HG02623 (cell line): ENCODE data around the gene AVL9.

Experiments used
- ATAC-seq: cut with Tn5 transposase; IDR thresholded peaks from one replicate; pipeline ENCODE4 v1.9.1; 2021; ENCODE audit warnings: moderate library complexity; ENCODE audit not compliant: unreplicated experiment

AVL9 gene

DNA sequence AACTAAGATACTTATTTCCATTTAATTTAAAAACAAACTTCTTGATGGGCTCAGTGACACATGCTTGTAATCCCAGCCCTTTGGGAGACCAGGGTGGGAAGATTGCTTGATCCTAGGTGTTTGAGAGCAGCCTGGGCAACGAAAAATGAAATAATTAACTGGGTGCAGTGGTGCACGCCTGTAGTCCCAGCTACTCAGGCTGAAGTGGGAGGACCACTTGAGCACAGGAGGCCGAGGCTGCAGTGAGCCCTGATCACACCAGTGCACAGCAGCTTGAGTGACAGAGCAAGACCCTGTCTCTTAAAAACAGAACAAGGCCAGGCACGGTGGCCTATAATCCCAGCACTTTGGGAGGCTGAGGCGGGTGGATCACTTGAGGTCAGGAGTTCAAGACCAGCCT lies 37.4 kb downstream of the AVL9 start:
- no peak for ATAC-seq

DNA sequence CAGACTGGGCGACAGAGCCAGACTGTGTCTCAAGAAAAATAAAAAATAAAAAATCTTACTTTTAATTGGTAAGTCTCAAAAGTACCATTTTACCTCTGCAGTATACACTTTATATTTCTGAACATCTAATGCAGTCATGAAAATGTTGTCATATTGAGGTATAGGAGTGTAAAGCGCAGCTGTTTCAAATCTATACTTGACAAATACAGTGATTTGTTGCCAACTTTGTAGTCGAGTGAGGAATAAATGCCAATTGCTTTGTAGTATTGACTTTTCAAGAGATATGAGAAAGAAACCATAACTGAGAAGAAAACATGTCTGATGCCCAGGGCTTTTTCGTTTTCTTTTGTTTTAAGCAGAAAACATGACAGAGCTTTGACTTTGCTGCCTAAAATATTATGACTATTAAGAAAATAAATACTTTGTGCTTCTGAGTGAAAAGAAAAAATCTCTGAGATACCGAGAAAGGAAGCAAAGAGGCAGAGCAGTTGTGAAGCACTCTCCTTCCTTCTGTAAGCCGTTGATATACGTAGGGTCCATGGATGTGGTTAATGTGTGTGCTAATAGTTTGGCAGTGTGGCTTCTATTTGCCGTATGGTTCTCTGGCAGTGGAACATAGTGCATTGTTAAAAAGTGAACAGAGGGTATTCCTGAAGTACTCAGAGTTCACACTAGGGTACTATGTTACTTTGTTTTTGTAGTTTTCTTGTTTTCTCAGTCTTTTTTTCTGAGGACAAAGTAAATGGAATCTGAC lies 38.2 kb downstream of the AVL9 start:
- ATAC-seq, result no peak

DNA sequence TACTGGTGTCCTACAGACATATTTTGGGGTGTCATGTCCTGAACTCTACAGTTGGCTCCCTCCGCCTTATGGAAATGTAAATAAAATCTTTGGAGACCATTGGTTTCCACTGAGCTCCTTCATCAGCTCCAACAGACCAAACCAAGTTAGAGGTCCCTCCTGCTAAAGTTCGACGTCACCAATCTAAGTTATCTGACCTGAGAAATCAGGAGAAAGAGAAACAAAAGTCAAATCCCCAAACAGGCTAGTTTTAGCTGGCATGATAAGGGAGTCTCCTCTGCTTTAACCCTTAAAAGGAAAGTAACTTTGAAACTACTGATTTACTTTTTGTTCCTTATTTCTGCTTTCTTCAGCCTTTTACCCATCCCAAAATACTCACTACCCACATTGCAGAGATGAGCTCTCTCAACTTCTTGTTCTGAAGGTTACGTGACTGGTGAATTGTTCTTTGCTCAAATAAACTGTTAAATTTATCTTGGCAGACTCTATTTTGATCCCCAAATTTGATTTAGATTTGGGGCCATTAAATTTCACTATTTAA lies 39.9 kb downstream of the AVL9 start:
- ATAC-seq, result no peak

DNA sequence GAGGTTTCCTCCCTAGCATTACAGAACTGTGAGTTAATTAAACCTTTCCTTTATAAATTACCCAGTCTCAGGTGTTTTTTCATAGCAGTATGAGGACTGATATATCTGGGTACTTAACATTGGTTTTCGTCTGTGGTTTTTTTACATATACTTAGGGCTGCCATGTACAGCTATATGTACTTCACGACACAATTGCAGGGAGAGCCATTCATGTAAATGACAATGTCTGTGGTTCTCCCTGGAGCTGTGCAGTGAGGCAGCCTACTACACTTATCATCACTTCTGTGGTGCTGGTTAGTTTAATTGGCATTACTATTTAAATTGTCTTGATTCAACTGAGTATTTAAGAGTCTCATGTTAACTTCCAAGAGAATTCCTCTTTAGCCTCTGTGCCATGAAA lies 40.7 kb downstream of the AVL9 start:
- ATAC-seq, result no peak

DNA sequence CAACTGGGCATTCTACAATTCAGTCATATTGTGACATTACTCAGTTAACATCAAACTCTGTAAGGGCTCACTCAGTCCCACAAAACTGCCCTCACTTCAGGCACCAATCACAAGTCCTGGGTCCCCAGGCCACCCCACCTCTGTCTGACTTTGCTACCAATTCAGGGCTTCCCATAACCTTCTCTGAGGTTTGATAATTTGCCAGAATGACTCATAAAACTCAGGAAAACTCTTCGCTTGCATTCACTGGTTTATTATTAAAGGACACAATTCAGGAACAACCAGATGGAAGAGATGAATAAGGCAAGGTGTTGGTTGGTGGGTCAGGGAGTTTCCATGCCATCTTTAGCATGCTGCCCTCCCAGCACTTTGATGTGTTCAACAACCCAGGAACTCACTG lies 41.3 kb downstream of the AVL9 start:
- no peak for ATAC-seq

DNA sequence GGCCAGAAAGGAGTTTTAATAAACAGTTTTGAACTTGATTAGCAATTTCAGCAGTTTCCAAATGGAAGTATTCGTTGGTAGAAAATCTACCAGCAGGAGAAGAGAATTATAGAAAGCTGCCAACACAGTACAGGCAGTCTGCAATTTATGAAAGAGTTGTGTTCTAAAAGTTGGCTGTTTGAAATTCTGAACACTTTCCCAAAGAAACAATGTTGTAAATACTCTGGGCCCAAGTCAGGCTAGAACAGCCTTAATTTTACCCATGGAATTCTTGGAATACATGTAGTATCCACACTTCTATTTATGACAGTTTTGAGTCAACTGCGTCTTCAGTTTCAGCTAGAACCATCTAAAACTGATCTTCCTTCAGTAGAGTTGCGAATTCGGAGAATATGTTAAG lies 42.5 kb downstream of the AVL9 start:
- ATAC-seq, result no peak

DNA sequence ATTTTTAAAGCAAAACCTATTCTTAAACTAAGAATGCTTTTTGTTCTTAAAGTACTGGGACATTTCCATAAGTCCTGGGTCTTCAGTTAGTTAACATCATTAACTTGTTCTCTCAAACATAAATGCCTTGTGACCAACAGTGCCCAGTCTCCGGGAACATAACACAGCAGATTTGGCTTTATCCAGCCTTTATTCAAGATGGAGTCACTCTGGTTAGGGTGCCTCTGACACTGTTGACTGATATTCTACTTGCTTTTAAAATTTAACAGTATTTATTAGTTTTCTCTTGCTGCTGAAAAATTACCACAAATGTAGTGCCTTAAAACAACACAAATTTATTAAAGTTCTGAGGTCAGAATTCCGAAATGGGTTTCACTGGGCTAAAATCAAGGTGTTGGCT lies 44.1 kb downstream of the AVL9 start:
- no peak for ATAC-seq

DNA sequence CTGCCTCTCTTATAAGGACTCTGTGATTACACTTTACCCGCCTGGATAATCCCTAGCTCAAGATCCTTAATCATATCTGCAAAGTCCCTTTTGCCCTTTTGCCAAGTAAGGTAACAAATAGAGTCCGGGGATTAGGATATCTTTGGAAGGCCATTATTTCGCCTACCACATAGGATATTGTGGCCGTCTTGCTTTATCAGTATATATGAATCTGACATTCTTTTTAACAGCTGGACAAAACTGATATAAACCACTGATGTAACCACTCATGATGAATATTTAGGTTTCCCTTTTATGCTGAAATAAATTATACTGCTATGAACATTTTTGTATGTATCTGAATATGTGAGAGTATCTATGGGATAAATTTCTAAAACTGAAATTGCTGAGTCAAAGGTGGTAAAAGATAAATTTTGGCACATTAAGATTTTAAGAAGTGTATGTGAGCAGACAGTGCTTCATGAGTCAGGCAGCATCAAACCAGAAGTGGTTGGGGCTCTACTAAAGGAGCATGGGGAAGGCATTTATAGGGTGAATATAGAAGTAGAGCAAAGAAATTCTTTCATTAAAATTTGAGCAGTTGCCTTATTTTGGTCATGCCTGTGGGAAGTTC lies 44.7 kb downstream of the AVL9 start:
- ATAC-seq, result no peak

DNA sequence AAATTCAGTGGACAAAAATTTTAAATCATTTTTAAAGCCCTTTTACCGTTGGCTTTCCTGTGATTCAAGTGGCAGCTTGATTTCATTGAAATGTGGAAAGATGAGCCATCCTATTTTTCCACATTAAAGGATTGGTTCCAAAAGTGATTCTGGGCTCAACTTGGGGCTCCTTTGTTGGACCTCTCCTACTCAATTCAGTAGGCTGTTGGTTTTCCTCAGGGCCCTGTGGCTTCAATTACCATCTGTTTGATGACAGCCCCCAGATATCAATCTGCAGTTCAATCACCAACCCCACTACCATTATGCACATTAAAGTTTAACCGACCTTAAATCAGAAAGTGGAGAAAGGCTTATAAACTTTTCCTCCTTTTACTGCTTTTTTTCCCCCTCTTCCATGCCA lies 47.3 kb downstream of the AVL9 start:
- ATAC-seq, result no peak

DNA sequence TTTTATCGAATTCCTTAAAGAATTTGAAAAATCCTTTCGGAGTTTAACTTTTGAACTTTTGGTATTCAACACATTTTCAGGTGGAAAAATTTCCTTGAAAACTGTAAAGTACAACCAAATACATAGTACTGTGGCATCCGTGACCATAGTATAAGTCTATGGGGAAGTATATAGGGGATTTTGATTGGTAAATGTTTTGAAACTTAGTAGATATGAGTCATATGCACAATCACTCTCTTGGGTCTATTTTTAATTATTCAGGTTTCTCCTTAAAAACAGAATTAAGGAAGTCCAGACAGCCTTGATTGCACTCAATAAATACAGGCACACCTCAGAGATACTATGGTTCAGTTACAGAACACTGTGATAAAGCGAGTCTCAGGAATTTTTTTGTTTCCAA lies 64.2 kb downstream of the AVL9 start:
- no peak for ATAC-seq

DNA sequence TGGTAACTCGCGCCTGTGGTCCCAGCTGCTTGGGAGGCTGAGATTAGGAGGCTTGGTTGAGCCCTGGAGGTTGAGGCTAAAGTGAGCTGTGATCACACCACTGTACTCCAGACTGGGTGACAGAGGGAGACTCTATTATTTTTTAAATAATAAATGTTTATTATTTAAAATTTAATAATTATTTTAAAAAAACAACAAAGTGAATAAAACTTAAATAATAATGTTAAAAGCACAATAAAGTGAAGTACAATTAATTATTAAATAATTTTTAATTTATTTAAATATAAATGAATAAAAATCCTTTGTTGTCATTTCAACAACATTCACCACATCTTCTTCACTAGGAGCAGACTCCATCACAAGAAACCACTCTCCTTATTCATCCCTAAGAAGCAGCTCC lies 64.8 kb downstream of the AVL9 start:
- no peak for ATAC-seq

DNA sequence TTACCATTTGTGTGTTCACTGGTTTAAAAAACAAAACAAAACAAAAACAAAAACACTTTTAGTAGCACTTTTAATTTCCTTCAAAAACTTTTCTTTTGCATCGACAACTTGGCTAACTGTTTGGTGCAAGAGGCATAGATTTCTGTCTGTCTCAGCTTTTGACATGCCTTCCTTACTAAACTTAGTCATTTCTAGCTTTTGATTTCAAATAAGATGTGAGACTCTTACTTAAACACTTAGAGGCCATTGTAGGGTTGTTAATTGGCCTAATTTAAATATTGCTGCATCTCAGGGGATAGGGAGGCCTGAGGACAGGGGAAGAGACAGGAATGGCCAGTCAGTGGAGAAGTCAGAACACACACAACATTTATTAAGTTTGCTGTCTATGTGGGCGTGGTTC lies 66.3 kb downstream of the AVL9 start:
- ATAC-seq, result no peak

DNA sequence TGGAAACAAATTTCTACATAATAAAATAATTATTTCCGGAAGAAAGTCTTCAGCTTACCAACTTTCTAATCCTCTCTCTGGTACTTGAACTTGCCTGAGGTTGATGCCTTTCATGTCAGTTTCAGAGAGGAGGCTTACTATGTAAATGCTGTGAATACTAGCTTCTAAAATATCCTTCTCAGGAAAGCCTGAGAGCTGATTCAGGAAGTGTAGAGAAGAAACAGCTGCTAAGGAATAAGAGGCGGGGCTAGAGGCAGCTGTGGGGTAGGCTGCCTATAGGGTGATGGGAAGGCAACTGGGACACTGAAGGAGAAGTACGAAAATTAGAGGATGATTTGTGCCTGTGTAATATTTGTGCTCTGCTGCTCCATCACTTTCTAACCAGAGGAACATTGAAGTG lies 69.3 kb downstream of the AVL9 start:
- ATAC-seq, result no peak

DNA sequence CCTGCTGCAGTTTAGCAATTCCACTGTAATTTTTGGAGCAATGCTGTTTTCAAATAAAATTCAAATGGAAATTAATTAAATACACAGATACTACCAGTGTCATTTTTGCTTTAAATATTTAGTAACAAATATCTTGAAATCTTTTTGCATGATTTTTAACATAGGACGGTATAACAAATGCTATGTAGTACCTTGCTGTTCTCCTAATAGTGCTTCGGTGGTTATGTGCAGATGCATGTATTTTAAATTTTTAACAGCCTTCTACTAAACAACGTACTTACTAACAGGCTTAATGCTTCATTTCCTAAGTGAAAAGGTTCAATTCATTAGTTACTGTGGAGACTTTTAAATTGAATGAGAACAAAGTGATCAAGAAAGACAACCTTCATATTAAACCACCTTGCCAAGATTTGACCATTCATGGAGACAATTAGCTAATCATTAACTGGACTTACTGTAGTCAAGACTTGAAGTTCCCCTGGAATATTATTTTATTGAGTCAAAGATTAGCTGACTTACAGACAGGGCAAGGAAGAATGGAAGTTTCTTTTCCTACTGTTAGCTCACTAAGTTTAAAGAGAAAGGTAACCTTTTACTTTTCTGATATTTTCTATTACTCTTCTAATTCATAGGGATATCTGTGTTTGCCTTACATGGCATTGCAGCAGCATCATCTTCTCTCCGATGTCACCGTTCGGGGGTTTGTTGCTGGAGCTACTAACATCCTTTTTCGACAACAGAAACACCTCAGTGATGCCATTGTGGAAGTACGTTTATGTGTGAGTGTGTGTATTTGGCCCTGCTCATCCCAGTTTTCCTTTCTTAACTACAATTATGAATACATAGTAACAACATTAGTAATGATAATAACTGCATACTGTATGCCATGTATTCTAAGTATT lies 74.3 kb downstream of the AVL9 start:
- no peak for ATAC-seq

DNA sequence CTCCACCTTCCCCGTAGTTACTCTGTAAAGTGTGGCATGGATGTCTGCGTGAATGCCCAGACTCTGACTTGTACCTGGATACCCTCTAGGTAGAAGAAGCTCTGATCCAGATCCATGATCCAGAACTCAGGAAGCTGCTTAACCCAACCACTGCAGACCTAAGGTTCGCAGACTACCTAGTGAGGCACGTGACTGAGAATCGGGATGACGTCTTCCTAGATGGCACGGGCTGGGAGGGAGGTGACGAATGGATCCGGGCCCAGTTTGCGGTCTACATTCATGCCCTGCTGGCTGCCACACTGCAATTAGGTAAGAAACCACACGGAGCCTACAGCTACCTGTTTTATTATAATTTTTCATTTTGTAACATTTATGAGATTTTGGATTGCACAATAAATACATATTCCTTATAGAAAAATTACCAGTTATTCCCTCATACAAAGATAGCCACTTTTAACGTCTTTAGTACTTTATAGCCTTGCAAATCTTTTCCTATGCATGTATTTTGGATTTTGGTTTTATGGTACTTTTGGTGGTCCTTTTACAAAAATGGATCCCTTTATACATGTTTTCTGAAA lies 77.9 kb downstream of the AVL9 start:
- no peak for ATAC-seq

DNA sequence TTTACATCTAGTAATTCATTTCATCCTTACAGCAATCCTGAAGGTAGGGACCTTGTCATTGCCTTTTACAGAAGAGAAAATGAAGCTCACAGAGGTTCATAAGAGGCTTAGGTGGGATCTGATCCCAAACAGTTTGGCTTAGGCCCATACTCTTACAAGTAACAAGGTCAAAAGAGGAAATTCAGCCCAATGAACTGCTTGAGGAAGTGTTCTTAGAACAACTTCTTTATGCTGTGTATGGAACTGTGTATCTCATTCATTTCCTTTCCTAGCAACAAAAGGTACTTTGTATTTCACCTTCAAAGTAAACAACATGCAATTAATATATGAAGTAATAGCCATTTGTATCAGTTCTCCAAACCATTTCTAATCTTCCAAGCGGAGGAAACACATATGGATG lies 79.3 kb downstream of the AVL9 start:
- ATAC-seq, result no peak

DNA sequence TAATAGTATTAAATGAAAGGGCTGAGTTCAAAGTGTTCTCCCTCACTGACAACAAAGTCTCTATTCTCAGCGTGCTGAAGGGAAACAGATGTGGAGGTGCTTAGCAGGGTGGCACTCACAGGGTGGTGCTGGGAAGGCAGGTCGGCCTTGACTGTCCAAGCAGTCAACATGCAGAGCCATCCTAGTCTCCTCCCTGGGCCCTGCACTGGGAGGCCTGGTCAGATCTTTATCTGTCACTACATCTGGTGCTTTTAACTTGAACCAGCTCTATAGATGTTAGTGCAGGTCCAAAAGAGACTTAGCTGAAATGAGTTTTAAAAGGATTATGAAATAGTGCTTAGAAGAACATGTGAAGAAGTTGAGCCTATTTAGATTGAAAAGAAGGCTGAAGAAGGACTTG lies 82.1 kb downstream of the AVL9 start:
- no peak for ATAC-seq

DNA sequence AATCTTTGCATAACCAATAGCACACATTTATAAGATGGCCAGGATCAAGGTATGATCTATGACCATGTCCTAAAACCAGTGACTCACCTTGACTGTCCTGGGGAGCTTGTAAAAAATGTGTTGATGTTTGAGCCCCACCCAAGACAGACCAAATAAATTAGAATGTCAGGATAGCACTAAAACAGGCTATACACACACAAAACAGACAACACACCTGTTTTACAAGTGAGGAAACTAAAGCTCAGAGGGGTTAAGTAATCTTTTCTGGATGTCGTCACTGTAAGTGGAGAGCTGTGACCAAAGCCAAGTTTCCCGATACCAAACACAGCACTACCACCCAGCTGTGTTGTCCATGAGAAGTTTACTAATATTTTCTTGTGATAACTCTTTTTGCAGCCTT lies 84.5 kb downstream of the AVL9 start:
- no peak for ATAC-seq

DNA sequence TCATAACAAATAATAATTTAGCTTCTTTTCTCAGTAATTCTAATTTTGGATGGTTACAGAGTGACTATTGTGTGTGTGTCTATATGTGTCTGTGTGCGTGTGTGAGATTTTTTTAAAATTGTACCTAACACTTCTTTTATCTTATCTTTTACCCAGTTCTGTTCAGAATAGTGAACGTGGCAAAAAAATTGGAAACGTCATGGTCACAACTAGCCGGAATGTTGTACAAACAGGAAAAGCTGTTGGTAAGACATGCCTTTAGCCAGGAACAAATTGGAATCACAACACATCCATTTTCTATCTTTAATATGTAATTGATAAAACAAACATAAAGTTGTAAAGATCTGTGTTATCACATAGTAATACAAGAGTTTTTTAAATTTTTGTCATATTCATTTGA lies 85.4 kb downstream of the AVL9 start:
- ATAC-seq, result no peak

DNA sequence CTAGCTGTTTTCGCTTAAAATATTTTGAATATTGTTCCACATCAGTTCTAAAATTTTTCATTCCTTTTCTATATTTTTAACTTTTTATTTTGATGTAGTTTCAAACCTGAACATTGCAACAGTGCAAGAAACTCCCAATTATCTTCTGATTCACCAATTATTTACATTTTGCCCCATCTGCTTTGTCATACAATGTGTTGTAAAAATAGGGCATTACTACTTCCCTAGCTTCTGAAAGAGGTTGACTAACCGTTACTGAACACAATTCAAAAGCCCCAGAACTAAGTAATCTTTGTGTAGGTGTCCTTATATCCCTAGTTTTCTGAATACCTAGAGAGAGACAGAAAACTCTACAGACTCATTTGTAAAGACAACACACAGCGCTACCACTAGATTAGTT lies 86.7 kb downstream of the AVL9 start:
- ATAC-seq, result no peak

DNA sequence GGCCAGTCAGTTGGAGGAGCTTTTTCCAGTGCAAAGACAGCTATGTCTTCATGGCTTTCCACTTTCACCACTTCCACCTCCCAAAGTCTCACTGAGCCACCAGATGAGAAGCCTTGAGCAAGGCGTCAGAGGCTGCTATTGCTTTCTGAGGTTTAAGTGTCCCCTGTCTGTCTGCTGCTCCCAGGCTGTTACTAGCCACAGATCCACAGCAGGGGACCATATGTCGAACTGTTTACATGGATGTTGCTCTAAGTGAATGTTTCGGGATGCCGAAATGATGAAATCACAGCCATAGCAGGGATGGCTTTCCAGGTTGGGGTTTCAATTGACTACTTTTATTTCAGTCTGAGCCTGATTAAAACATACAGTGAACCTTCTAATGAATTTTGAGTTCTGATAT lies 88.5 kb downstream of the AVL9 start:
- ATAC-seq, result no peak
